ENCODE measurements around the gene MSL3. TPM values are rescaled to one million over a fixed set of nuclear protein-coding genes. Genes with fewer than 3 reads are reported as not detected.

MSL3 gene
- total RNA-seq, result 30.6 TPM

- peak; percentile 58 for DNase-seq
These were observed at the start of gene MSL3 for GRCh38 chrX:11757719-11758399. TSS of gene MSL3 (plus strand) at chrX:11758237. CDS start at chrX:11758264, 27 bp downstream.

GRCh38 chrX:11722304-11722703 is 35.7 kb upstream of the MSL3 start:
- DNase-seq, result no peak

GRCh38 chrX:11724122-11725017 is 33.7 kb upstream of the MSL3 start:
- DNase-seq, result no peak

GRCh38 chrX:11725631-11726442 is 32.2 kb upstream of the MSL3 start:
- no peak for DNase-seq

GRCh38 chrX:11728556-11728955 is 29.5 kb upstream of the MSL3 start:
- DNase-seq, result no peak

- DNase-seq, result no peak
These were observed 24.4 kb upstream of the MSL3 start for GRCh38 chrX:11733614-11734013.

DNA sequence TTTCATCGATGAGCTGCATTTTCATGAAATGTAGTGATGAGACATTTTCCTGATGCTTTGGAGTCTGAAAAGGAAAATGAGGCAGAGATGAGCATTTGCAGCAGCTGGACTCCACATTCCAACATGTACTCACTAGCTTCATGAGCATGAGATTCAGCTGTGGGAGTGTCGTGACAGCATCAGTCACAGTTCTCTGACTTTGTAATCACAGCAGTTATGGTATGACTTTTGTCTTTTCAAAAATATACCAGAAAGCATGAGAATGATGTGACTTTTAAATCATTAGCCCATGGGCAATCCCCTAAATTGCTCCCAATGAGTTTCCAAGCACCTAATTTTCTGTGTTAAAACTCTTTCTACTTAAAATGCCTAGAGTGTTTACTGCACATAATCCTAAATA is 18.3 kb upstream of the MSL3 start:
- no peak for DNase-seq

- DNase-seq, result no peak
These were observed 17.2 kb upstream of the MSL3 start for GRCh38 chrX:11740794-11741193.

DNA sequence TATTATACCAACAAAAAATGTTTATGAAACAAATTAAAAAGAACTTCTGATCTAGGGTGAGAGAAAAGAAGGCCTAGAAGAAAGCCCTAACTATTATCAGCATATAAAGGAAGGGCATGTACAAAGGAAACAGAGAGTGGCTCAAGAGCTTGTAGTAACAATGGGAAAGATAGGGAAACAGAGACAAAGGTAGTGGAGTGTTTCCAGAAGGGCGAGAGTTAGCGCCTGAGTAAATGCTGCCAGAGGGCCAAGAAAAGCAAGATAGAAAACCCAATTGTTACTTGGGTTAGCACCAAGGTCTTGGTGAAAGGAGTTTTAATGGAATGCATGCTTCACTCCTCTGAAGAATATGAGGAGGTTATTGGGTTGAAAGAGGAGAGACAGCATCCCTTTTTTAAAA is 16.5 kb upstream of the MSL3 start:
- no peak for DNase-seq

- DNase-seq, result no peak
These were observed 12.2 kb upstream of the MSL3 start for GRCh38 chrX:11745881-11746280.

DNA sequence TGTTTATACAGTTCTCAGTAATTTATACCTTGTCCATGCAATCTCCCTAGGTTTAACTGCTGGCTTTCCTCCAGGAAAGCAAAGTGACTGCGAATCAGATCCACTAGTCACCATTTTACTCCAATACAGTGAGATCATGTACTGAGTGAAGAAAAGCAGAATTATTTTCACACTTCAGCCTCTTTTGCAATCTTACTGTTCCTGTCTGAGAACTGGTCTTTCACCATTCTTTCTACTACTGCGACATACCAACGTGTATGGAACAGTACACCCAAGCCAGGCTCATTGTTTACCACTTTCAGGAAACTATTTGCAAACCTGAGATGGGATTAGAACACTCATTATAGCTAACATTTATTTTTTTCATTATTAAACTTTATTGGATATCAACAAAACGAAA is 8.0 kb upstream of the MSL3 start:
- no peak for DNase-seq

- DNase-seq, result no peak
These were observed 7.3 kb upstream of the MSL3 start for GRCh38 chrX:11750694-11751093.

GRCh38 chrX:11751261-11751660 is 6.8 kb upstream of the MSL3 start:
- no peak for DNase-seq

DNA sequence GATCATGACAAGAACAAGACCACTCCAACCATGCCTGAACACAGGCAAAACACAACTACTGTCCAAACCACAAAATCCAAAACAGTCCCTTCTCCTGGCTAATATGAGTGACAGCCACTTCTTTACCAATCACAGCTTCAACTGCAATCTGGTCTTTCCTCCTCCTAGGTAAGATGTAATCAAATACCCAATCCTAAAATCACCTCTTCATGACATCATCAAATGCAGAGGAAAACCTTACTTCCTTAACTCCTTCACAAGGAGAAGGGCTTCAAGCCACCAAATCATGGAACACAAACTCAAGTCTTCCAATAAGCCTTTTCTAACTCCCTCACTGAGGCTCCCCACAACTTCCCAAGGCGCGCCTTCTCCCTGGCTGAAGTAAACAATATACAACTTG is 4.4 kb upstream of the MSL3 start:
- no peak for DNase-seq

GRCh38 chrX:11754958-11755645 is 2.9 kb upstream of the MSL3 start:
- DNase-seq, result no peak

- DNase-seq, result no peak
These were observed 2.3 kb upstream of the MSL3 start for GRCh38 chrX:11755724-11756123.

DNA sequence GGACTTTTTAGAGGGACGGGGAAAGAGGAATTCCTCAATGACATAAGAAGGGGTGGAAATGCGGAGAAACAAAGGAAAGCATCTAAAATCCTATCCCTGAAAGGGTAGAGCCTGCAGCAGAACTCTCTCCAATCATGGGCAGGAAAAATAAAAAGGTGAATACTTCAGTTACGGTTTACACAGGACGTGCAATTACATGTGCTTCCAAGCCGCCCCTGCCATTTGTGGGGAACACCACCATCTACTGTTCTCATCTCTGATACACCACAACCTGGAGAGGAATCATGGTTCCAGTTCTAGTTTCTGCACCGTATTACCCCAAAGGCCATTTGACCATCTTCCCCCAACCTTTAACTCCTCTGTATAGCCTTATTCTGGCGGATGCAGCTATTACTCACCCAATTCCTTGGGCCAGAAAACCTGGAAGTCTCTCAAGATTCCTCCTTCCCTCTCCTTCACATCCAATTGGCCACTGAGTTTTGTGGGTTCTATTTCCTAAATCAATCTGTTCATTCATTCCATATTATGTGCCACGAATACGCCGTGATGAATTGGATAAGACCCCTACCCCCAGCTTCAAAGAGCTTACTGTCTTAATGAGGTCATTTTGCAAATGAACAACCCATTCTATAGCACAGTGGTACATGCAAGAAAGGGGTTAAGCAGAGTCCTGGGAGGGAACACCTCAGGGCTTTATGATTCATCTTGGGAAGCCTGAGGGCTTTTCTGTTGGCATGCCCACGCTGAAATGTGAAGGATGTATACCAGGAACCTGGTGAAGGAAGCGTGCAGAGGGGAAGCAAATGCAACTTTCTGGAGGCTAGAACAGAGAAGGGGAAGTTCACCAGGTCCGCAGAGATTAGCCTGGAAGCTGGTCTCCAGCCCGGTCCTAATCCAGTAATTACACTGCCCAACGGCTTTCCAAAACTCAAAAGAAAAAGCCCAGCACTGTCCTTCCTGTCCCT is 1.4 kb upstream of the MSL3 start:
- no peak for DNase-seq

- no peak for DNase-seq
These were observed 679 bp upstream of the MSL3 start for GRCh38 chrX:11757397-11757718.

GRCh38 chrX:11758400-11759171 is 549 bp downstream of the MSL3 start:
- peak; percentile 62 for DNase-seq

- no peak for DNase-seq
These were observed 1.1 kb downstream of the MSL3 start for GRCh38 chrX:11759172-11759460.
